Renal cortical epithelial cell (primary cell): ENCODE data around the gene CCDC112. TPM values are rescaled to one million over a fixed set of nuclear protein-coding genes. Genes with fewer than 3 reads are reported as not detected.

Source experiments
- DNase-seq: peaks from one replicate; pipeline ENCODE4 v3.0.0-alpha.2; 2011; ENCODE audit warnings: low read depth
- total RNA-seq: library from RNA; depleted of rRNA; stranded (reverse); fragments of >200 nt; gene quantifications from 2 replicates; pipeline ENCODE4 v1.2.3, GENCODE V29; 2014

The CCDC112 gene
- total RNA-seq, 1 donor from 2014 or later, result 5.7 TPM

GRCh38 chr5:115317736-115318135, 21.3 kb upstream of the CCDC112 start:
- DNase-seq, result no peak

GRCh38 chr5:115317320-115317719, 20.9 kb upstream of the CCDC112 start:
- no peak for DNase-seq

GRCh38 chr5:115313632-115314031, 17.2 kb upstream of the CCDC112 start:
- DNase-seq, result no peak

- no peak for DNase-seq
Observed at GRCh38 chr5:115313052-115313451, 16.6 kb upstream of the CCDC112 start.

GRCh38 chr5:115309751-115310370, 13.4 kb upstream of the CCDC112 start:
- peak; percentile 65 for DNase-seq

GRCh38 chr5:115308815-115309214, 12.4 kb upstream of the CCDC112 start:
- no peak for DNase-seq

- DNase-seq, result peak; percentile 25
Observed at GRCh38 chr5:115306011-115306536, 9.6 kb upstream of the CCDC112 start.

- no peak for DNase-seq
Observed at GRCh38 chr5:115304496-115304895, 8.0 kb upstream of the CCDC112 start.

- no peak for DNase-seq
Observed at GRCh38 chr5:115298811-115299210, 2.4 kb upstream of the CCDC112 start.

- DNase-seq, result peak; percentile 38
Observed at GRCh38 chr5:115297031-115297430, 577 bp upstream of the CCDC112 start.

GRCh38 chr5:115295777-115296123, 704 bp downstream of the CCDC112 start:
- no peak for DNase-seq

- DNase-seq, result no peak
Observed at GRCh38 chr5:115291397-115291796, 5.1 kb downstream of the CCDC112 start.

- DNase-seq, result no peak
Observed at GRCh38 chr5:115289104-115289503, 7.3 kb downstream of the CCDC112 start.

GRCh38 chr5:115284021-115284420, 12.4 kb downstream of the CCDC112 start:
- DNase-seq, result no peak

- DNase-seq, result no peak
Observed at GRCh38 chr5:115282131-115282530, 14.3 kb downstream of the CCDC112 start.

GRCh38 chr5:115274584-115274983, 21.9 kb downstream of the CCDC112 start:
- no peak for DNase-seq

- no peak for DNase-seq
Observed at GRCh38 chr5:115272297-115272958, 24.0 kb downstream of the CCDC112 start.

- DNase-seq, result no peak
Observed at GRCh38 chr5:115271295-115272050, 25.0 kb downstream of the CCDC112 start.

GRCh38 chr5:115267617-115268016, 28.8 kb downstream of the CCDC112 start:
- peak; percentile 35 for DNase-seq

- no peak for DNase-seq
Observed at GRCh38 chr5:115265220-115265619, 31.2 kb downstream of the CCDC112 start.

GRCh38 chr5:115264786-115265185, 31.7 kb downstream of the CCDC112 start:
- DNase-seq, result no peak

- no peak for DNase-seq
Observed at GRCh38 chr5:115263078-115263380, 33.4 kb downstream of the CCDC112 start.
